ENCODE data around the gene NFX1.
A peak's percentile ranks its signal among the peaks of the same experiment; 100 is the strongest.
"Not testable (repeated sequence)": the region's sequence is repeated elsewhere in the genome, so short reads cannot be mapped to it uniquely, and the experiment has no call there.

NFX1 gene

DNA sequence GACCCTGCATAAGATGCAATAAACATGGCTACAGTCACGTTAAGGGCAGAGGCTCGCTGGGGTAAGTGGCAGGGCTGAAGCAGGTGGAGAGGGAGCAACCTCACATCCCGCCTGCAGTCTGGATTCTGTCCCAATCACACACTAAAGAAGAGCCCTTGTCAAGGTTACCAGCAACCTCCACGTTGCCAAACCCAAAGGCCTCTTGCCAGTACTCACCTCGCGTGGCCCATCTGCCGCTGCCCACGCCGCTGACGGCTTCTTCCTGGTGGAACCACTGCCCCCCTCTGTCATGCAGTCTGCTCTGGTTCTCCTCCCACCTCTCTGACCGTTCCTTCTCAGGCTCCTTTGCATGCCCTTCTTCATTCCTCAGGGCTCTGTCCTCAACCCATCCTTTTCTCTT lies 103.3 kb downstream of the NFX1 start:
- no peak for DNase-seq

- DNase-seq = not testable (repeated sequence)
Observed at GRCh38 chr9:33393986-33394385, 103.7 kb downstream of the NFX1 start.

DNA sequence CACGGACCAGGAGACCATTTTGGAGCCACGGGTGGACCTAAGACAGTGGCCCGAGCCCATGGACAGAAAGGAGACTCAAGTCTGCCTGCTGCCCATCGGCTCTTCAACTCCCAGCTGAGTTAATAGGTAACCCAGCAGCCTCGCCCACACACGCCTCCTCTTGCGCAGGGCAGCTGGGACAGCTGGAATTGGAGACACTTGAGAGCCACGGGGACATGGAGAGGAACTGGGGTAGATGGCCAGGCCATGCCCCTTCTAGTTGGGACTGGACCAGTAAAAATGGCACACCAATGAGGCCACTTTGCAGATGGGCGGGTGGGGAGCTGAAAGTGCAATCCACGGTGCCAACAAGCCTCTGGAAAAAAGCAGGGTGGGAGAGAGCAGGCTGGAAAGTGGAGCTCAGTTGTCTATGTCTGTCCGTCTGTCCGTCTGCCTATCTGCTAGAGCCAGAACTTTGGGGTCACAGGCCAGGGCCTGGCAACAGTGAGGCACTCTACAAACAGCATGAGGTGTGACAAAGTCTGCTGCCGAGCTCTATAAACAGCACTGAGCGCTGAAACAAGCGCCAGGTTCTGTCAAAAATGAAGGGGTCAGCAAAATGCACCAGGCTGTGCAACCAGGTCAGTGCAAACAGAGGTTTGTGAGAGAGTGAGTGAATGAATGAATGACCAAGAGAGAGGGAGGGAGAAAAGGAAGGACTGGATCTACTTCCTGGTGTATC lies 105.0 kb downstream of the NFX1 start:
- not testable (repeated sequence) for DNase-seq

DNA sequence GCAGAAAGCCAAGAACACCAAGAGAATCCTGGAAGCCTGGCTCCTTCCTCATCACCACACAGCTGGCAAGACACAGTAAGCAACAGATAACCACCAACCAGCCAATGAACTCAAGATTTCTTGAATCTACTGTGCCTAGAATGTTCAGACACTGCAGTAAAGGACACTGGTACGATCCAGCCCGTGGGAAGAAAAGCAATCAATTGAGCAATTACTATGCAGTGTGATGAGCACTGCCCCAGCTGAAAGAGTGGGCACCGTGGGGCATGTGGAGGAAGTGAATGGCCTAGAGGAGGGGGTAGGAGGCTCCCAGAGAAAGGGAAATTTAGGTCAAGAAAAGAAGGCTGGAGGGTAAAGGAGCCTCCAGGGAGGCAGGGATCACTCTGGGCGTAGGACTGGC lies 107.5 kb downstream of the NFX1 start:
- DNase-seq = not testable (repeated sequence)

GRCh38 chr9:33399047-33399446 lies 108.7 kb downstream of the NFX1 start:
- DNase-seq = not testable (repeated sequence)

DNA sequence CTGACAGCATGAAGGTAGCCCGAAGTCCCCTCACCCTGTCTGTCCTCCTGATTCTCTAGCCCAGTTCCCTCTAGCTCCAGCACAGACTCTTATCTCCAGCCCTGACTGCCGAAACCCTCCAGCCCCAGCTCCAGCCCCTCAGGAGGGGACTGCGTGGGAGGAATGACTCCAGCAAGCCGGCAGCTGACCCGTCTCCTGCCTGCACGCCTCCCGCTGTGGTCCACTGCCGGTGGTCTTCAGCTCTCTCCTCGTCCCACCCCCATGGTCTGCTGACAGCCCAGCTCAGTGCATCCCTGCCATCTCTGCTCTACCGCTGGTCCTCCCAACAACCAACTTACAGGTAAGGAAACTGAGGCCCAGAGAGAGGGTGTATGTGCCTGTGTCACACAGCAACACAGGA lies 111.5 kb downstream of the NFX1 start:
- not testable (repeated sequence) for DNase-seq

- DNase-seq = not testable (repeated sequence)
Observed at GRCh38 chr9:33402371-33402770, 112.1 kb downstream of the NFX1 start, which contains the start of gene AQP7. Gene AQP7, minus strand, starts transcription at chr9:33402568. Its CDS starts 1,306 bp downstream, at chr9:33401262.

DNA sequence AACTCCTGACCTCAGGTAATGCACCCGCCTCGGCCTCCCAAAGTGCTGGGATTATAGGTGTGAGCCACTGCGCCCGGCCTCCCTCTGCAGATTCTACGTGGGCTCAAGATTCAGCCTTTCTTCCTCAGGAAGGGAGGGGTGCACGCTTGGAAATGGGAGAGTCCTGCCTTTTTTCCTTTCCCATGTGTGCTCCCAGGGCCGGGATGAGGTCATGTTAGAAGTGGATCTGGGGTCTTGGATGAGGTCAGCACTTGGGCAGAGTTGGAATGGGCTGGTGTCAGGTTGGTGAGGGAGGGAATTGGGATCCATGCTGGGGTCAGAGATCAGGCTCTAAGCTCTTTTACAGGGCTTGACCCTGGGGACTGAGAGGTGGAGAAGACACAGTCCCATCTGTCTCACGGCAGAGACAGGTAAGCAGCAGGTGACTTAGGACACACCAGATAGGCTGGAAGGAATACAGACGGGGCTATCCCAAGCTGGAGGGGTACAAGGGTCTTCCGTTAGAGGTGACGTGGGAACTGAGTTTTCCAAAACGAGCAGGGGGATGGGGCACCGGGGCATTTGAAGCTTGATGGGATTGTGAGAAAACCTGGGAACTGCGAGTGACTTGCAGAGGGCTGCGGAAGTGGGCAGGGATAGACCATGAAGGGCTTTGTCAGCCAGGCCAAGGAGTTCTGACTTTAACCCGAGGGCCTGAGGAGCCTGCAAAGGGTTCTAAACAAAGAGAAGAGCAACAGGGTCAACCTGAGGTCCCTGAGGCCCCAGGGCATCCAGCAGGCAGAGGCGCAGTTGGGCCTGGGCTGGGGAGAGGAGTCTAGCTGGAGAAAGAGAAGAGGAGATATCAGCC lies 113.8 kb downstream of the NFX1 start:
- DNase-seq = no peak

GRCh38 chr9:33404788-33405362 lies 114.6 kb downstream of the NFX1 start:
- no peak for DNase-seq

GRCh38 chr9:33407061-33407460 lies 116.7 kb downstream of the NFX1 start:
- no peak for DNase-seq

- no peak for DNase-seq
Observed at GRCh38 chr9:33408087-33408486, 117.8 kb downstream of the NFX1 start.

DNA sequence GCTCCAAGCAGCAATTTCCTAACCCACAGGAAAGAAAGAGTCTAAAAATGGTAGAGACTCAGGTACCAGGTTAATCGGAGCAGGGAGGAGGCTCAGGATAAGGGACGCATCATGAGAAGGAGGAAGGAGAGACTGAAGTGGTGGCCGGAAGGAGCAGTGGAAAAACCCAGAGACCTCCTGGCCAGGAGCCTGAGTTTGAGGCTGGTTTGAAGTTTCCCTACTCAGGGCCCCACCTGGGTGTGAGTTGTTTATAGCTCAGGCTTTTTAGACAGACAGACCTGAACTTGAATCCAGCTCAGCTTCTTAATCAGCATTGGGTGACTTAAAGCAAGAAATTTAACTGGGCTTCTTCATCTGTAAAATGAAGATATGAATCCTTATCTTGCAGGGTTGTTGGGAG lies 124.0 kb downstream of the NFX1 start:
- peak; percentile 20 for DNase-seq

DNA sequence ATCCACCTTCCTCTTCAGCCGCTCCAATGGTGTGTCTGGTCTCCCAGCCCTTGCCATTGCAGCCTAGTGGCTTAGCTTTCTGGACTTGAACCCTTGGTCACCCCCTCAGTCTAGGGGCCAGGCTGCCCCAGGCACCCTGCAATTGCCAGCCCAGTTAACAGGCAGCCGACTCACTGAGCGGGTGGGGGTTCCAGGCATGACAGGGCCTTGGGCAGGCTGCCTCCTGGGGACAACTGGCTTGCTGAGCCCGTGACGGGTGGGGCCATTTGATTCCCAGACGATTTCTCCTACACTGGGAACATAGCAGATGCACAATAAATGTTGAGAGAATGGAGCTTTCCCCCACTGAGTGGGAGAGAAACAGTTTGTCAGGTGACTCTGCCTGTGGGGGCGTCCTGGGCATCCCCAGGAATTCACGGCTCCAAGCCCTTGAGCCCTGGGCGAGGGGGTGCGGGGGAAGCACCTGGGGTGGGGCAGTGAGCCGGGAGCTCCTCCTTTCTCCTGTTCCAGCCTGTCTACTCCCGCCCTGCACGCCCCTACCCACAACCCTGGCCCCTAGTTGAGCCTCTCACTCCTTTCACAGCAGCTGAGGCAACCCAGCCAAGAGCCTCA lies 124.7 kb downstream of the NFX1 start:
- no peak for DNase-seq

DNA sequence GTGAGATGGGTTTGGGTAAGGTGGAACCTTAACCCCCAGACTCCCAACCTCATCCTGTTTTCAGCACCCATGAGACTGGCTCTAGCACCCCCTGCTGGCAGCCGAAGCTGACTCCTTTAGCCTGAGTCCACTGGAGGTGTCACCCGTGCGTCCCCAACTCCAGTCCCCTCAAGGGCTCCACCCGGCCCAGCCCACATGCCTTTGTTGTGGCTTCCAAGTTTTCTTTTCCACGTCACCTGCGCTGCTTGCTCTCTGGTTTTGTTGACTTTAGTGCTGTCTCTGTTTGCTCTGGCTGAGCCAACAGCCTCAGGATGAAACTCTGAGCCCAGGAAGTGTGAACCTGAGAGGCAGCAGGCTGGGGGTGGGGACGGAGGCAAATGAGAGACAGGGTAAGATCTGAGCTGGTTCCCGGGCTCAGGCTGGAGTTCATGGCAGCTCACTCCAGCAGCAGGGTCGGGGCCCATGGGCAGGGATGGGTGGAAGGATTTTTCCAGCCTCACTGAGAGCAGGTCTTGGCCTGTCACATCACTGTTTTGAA lies 125.3 kb downstream of the NFX1 start:
- peak; percentile 93 for DNase-seq

DNA sequence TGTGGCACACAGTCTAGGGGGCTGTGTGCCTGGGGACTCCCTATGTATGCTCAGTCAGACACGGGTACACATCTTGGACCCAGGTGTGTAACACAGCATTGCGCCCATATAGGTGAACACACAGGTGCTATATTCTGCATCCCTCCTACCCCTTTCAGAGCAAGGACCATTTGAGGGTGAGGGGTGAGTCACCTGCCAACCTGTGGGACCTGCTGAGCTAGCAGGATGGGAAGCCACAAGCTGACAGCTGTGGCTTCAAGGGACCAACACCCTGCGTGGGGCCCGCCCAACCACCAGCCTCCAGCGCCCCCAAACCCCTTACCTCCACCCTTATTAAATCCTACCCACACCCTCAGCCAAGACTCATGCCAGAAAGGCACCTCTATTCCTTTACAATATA lies 126.7 kb downstream of the NFX1 start:
- peak; percentile 49 for DNase-seq

- DNase-seq = no peak
Observed at GRCh38 chr9:33418090-33418489, 127.8 kb downstream of the NFX1 start.

DNA sequence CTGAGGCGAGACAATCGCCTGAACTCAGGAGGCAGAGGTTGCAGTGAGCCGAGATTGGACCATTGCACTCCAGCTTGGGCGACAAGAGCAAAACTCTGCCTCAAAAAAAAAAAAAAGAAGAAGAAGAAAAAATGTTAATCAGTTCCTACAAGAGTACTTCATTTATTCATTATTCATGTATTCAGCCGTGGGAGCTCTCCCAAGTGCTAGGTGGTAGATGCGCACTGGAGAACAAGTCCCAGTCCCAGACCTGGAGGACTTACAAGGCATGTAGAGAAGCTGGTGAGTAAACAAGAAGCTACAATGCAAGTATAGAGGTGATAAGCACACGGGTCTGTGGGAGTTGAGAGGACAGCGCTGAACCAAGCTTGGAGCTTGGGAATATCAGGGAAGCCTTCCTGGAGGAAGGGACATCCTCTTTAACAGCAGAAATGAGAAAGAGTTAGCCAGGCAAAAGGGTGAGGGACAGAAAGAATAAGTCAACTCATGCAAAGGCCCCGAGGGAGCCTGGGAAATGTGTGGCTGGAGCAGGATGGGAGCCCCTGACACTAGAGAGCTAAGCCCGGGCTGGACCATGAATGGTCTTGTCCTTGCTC lies 129.5 kb downstream of the NFX1 start:
- DNase-seq = no peak

Data from CD4-positive, alpha-beta T cell treated with Interleukin-17A for 1 hour (primary cell).